ENCODE measurements around the gene SLC26A1.

SLC26A1 gene

DNA sequence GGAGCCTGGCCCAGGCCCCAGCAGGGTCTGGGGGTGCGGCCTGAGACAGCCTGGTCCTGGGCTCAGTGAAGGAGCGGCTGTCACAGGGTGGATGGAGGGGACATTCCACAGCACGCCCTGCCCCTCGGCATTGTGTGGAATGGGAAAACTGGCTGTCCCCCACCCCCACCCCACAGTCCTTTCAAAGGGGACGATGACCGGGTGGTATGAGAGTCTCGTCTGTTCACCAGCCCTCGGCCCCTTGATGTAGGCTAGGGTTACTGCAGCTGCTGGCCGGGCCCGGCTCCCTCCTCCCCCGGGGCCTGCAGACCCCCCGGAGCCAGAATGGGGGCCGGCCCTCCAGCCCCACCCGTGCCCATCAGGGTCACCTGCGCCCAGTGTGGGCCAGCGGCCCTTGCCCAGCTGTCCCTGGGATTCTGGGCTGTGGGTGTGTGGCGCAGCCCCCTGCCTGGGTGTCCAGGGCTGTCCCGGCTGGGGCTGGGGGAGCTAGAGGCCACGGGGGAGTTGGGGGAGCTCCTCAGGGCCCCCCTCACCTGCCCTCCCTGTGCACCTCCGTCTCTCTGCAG is 30.0 kb upstream of the SLC26A1 start:
- H3K4me3 ChIP-seq (ENCODE audit: low read depth, low read length) = no peak overlapping the region
- DNase-seq (ENCODE audit: low read depth) = no peak
- TF ChIP-seq, protein P1, sequence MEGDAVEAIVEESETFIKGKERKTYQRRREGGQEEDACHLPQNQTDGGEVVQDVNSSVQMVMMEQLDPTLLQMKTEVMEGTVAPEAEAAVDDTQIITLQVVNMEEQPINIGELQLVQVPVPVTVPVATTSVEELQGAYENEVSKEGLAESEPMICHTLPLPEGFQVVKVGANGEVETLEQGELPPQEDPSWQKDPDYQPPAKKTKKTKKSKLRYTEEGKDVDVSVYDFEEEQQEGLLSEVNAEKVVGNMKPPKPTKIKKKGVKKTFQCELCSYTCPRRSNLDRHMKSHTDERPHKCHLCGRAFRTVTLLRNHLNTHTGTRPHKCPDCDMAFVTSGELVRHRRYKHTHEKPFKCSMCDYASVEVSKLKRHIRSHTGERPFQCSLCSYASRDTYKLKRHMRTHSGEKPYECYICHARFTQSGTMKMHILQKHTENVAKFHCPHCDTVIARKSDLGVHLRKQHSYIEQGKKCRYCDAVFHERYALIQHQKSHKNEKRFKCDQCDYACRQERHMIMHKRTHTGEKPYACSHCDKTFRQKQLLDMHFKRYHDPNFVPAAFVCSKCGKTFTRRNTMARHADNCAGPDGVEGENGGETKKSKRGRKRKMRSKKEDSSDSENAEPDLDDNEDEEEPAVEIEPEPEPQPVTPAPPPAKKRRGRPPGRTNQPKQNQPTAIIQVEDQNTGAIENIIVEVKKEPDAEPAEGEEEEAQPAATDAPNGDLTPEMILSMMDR (IDR thresholded peaks at IDR 0.05; ENCODE audit: insufficient read depth, low read depth, low read length, missing control alignments) = no peak

DNA sequence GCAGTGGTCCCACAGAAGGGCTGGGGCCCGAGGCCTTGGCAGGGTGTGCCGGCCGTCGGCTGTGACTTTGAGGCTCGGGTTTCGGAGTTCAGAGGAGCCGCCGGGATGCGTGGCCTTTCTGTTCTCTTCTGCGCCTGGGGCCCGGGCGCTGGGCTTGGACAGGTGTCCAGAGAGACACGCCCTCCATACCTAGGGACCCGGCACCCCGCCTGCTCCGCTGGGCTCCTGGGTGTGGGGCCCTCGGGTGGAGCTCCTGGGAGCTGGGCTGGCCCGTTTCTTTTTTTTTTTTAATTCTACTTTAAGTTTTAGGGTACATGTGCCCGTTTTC is 29.5 kb upstream of the SLC26A1 start:
- TF ChIP-seq, protein P1 (IDR thresholded peaks at IDR 0.05; ENCODE audit: insufficient read depth, low read depth, low read length, missing control alignments) = no peak

DNA sequence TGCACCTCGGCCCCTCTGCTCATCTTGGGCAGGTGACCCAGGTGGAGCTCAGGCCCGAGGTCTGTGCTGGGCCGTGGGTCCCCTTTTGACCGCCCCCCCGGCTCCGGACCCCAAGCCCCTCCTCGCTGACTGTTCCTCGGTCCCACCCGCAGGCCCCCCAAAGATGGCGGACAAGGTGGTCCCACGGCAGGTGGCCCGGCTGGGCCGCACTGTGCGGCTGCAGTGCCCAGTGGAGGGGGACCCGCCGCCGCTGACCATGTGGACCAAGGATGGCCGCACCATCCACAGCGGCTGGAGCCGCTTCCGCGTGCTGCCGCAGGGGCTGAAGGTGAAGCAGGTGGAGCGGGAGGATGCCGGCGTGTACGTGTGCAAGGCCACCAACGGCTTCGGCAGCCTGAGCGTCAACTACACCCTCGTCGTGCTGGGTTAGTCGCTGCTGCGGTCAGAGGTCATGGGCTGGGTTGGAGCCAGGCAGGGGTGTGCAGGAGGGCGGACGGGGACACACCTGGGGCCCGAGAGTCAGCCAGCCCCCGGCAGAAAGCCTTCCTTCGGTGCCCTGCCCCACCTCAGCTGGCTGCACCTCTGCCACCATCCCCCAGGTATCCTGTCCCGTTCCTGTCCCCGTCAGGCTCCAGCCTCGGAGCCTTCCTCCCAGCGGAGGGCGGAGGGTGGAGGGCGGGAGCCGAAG is 29.0 kb upstream of the SLC26A1 start:
- TF ChIP-seq, protein P1 (IDR thresholded peaks at IDR 0.05; ENCODE audit: insufficient read depth, low read depth, low read length, missing control alignments) = no peak
- no peak overlapping the region for H3K4me3 ChIP-seq (ENCODE audit: low read depth, low read length)
- DNase-seq (ENCODE audit: low read depth) = no peak

More for the DNA sequence above, 29.5 kb upstream of the SLC26A1 start:
- no peak overlapping the region for H3K4me3 ChIP-seq (ENCODE audit: low read depth, low read length)
- DNase-seq (ENCODE audit: low read depth) = no peak

DNA sequence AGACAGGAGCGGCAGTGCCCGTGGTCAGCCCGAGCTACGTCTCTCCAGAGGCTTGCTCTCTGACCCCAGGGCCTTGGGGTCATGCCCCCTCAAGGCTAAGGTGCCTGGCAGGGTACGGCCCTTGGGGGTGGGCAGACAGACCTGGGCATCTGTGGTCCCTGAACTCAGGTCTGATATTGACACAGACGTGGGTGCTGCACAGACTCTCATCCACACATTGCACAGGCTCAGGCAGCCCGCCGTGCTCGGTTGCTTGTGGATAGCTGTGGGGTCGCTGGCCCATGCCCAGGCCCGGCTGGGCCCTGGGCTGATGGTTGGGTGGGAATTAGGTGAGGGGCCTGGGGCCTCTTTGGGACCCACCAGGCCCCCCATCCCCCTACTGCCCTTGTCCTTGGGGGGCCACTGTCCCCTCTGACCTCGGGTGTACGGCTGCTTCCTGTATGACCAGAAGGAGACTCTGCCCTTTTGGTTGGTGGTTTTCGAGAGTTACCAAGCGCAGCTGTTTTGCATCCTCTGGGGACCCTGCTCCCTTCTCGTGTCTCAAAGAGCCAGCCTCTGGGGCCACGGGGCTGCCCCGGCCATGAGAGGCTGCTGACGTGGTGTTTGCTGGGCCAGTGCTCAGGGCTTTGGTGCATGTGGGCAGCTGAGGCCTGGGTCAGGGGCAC is 28.3 kb upstream of the SLC26A1 start:
- no peak overlapping the region for H3K4me3 ChIP-seq (ENCODE audit: low read depth, low read length)
- DNase-seq (ENCODE audit: low read depth) = peak; percentile 77
- TF ChIP-seq, protein P1 (IDR thresholded peaks at IDR 0.05; ENCODE audit: insufficient read depth, low read depth, low read length, missing control alignments) = no peak

DNA sequence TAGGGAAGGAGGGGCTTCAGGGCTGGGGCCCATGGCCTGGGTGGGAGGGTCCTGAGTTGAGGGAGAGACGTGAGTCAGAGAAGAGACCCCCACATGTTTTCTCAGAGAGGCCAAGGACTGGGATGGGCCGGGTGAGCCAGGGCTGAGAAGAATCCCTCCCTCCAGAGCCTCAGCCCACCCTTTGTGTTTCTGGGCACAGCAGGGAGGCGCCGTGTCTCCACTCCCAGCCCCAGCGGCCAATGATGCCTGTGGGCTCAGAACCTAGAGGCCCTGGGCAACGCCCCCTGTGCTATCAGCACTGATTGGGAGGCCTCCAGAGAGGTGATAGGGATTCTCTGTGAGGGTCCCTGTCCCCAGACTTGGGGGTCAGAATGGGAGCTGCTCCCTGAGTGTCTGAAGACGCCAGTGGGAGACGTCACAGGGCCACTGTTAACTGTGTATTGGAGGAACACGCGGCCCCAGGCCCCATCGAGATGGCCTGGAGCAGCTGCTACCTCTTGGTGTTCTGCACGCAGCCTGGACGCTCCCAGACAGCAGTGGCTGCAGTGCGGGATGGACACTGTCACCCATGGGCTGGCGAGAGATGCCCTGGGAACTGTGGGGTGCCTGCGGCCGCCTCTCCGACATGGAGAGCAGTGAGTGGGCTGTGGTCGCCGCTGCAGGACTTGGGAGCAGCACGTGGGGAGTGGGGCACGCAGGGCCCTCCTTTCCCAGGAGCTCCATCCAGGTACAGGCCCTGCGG is 26.7 kb upstream of the SLC26A1 start:
- H3K4me3 ChIP-seq (ENCODE audit: low read depth, low read length) = no peak overlapping the region
- TF ChIP-seq, protein P1 (IDR thresholded peaks at IDR 0.05; ENCODE audit: insufficient read depth, low read depth, low read length, missing control alignments) = no peak
- no peak for DNase-seq (ENCODE audit: low read depth)

DNA sequence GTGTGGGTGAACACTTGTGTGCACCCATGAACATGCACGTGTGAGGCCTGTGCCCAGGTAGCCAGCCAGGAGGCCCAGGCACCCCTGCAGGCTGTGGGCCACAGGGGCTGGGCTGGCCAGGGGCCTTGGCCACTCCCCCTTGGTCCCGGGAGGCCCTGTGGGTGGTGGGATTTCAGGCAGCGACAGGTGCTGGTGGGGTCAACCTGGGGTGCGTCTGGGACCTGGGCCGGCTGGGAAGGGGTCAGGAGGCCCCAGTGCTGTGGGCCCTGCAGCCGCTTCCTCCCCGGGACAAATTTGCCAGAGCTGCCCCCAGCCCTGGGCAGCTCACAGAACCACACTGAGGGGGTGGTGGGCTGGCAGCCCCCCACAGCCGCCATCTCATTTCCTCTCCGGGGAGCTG is 26.1 kb upstream of the SLC26A1 start:
- no peak for DNase-seq (ENCODE audit: low read depth)
- H3K4me3 ChIP-seq (ENCODE audit: low read depth, low read length) = no peak overlapping the region
- TF ChIP-seq, protein P1 (IDR thresholded peaks at IDR 0.05; ENCODE audit: insufficient read depth, low read depth, low read length, missing control alignments) = no peak
